Colonic mucosa (tissue), 4 donors: ENCODE results near the gene PGPEP1. TPM values are rescaled to one million over a fixed set of nuclear protein-coding genes. Genes with fewer than 3 reads are reported as not detected.
"Not testable (repeated sequence)": the region's sequence is repeated elsewhere in the genome, so short reads cannot be mapped to it uniquely, and the experiment has no call there.

Source experiments
- DNase-seq: peaks from one replicate; pipeline ENCODE4 v3.0.0-alpha.2; 2020
- H3K27ac ChIP-seq: fragments of 200-600 bp; one replicate; pipeline ENCODE4 v1.8.0; 2021
- H3K27me3 ChIP-seq: fragments of 200-600 bp; one replicate; pipeline ENCODE4 v1.8.0; 2021
- H3K36me3 ChIP-seq: fragments of 200-600 bp; one replicate; pipeline ENCODE4 v1.8.0; 2021
- H3K4me1 ChIP-seq: fragments of 200-600 bp; one replicate; pipeline ENCODE4 v1.8.0; 2021; ENCODE audit warnings: mild to moderate bottlenecking
- H3K4me3 ChIP-seq: fragments of 200-600 bp; one replicate; pipeline ENCODE4 v1.8.0; 2021
- H3K9ac ChIP-seq, 2 donors: one replicate each; pipeline ENCODE4 v1.7.0; 2013; ENCODE audit warnings: control low read depth in 2 of 2, low read depth in 2 of 2, low read length in 2 of 2
- H3K9me3 ChIP-seq: fragments of 200-600 bp; one replicate; pipeline ENCODE4 v1.8.0; 2021
- CTCF ChIP-seq: fragments of 200-600 bp; IDR thresholded peaks from one replicate; pipeline ENCODE4 v1.8.0; 2022; ENCODE audit warnings: antibody characterized with exemption, mild to moderate bottlenecking
- intact Hi-C: fragments of 100-400 bp; cut with DNase I; formaldehyde crosslinking; loops from one replicate; pipeline ENCODE4 v1.14.1; 2022
- total RNA-seq, 2 donors: library from RNA; stranded (reverse); fragmentation: NEBNext Ultra II Directional in 1 of 2; extraction: Animal tissue kit (Norgen Biotek cat#: 25700) in 1 of 2; gene quantifications; one replicate each; pipeline ENCODE4 v1.2.1, GENCODE V29; 2021
- donor health status: healthy.
- donor health status: DM: no; HTN: no; CAD: no.
- donor health status: DM: no; HTN: no; CAD: no.

PGPEP1 gene
- total RNA-seq, 2 donors from 2014 or later, result 62.6 to 99.0 TPM

GRCh38 chr19:18363787-18364186, 23.4 kb downstream of the PGPEP1 start:
- TF ChIP-seq CTCF, result no peak
- Histone ChIP-seq H3K4me3 (no peak overlapping the region), H3K27ac (peak overlapping the region; percentile 90), H3K36me3 (no peaks in the 10 kb centered on the region), H3K9ac (peak overlapping the region in 1 of 2 donors; percentile 55), H3K9me3 (no peaks in the 10 kb centered on the region), H3K4me1 (peaks cover 5% of the 10 kb centered on the region), H3K27me3 (no peaks in the 10 kb centered on the region)
- intact Hi-C loops, result no loop called here
- DNase-seq, result no peak

GRCh38 chr19:18364277-18364825, 24.0 kb downstream of the PGPEP1 start:
- intact Hi-C loops, DNase-seq, H3K36me3 ChIP-seq, H3K4me3 ChIP-seq, H3K4me1 ChIP-seq, H3K9me3 ChIP-seq, H3K27me3 ChIP-seq: not testable (repeated sequence)
- Histone ChIP-seq H3K27ac (peak overlapping the region; percentile 90), H3K9ac (peak overlapping the region; percentile 47 to 74)

GRCh38 chr19:18364826-18365528, 24.6 kb downstream of the PGPEP1 start:
- Histone ChIP-seq H3K27ac (peak overlapping the region; percentile 90), H3K36me3 (no peaks in the 10 kb centered on the region), H3K4me3 (no peak overlapping the region), H3K9ac (peak overlapping the region in 1 of 2 donors; percentile 74), H3K9me3 (no peaks in the 10 kb centered on the region), H3K4me1 (peaks cover 5% of the 10 kb centered on the region), H3K27me3 (no peaks in the 10 kb centered on the region)
- TF ChIP-seq CTCF, result no peak
- DNase-seq, result peak; percentile 93
- intact Hi-C loops, result no loop called here

GRCh38 chr19:18366021-18366435, 25.6 kb downstream of the PGPEP1 start:
- Histone ChIP-seq H3K9ac (peak overlapping the region in 1 of 2 donors; percentile 69), H3K36me3 (no peaks in the 10 kb centered on the region), H3K27me3 (no peaks in the 10 kb centered on the region), H3K27ac (peak overlapping the region; percentile 90), H3K9me3 (no peaks in the 10 kb centered on the region), H3K4me3 (no peak overlapping the region), H3K4me1 (peaks cover 5% of the 10 kb centered on the region)
- no peak for TF ChIP-seq CTCF
- intact Hi-C loops, result no loop called here
- no peak for DNase-seq

GRCh38 chr19:18368504-18369222, 28.3 kb downstream of the PGPEP1 start:
- no peak for DNase-seq
- no peaks in the 10 kb centered on the region for H3K36me3 ChIP-seq

More at GRCh38 chr19:18368504-18369222, 28.3 kb downstream of the PGPEP1 start:
- H3K4me3 ChIP-seq, result no peak overlapping the region
- H3K27ac ChIP-seq, result no peak overlapping the region
- peaks cover 10% of the 10 kb centered on the region for H3K4me1 ChIP-seq
- no peak for TF ChIP-seq CTCF
- intact Hi-C loops, result no loop called here
- no peak overlapping the region for H3K9ac ChIP-seq
- H3K27me3 ChIP-seq, result no peaks in the 10 kb centered on the region
- no peaks in the 10 kb centered on the region for H3K9me3 ChIP-seq
